Measurements from ENCODE around the gene LRP2BP.
"Not testable (repeated sequence)": the region's sequence is repeated elsewhere in the genome, so short reads cannot be mapped to it uniquely, and the experiment has no call there.

Gene LRP2BP

GRCh38 chr4:185362570-185362969 is 33.2 kb downstream of the LRP2BP start:
- DNase-seq (ENCODE audit: low read depth in 2 of 3, low spot score in 1 of 3), result not testable (repeated sequence)

DNA sequence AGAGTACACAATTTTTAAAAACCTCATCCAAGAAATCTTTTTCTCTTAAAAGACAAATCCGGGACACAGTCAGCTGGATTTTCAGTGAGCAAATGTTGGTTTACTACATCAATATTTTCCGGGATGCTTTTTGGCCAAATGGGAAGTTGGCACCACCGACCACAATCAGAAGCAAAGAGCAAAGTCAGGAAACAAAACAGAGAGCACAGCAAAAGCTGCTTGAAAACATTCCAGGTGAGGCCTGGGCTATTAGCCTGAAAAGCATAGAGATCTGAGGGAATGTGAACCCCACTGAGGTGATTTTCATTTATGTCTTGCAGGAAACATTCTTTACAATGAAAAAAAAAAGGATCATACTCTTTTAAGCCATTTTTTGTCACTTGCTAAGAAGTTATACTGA is 33.9 kb downstream of the LRP2BP start:
- no peak for DNase-seq (ENCODE audit: low read depth in 2 of 3, low spot score in 1 of 3)

GRCh38 chr4:185359767-185360446 is 35.8 kb downstream of the LRP2BP start:
- DNase-seq (ENCODE audit: low read depth in 2 of 3, low spot score in 1 of 3), result no peak

- DNase-seq (ENCODE audit: low read depth in 2 of 3, low spot score in 1 of 3), result no peak
Measured at GRCh38 chr4:185358959-185359358, 36.8 kb downstream of the LRP2BP start.

GRCh38 chr4:185358514-185358913 is 37.2 kb downstream of the LRP2BP start:
- no peak for DNase-seq (ENCODE audit: low read depth in 2 of 3, low spot score in 1 of 3)

DNA sequence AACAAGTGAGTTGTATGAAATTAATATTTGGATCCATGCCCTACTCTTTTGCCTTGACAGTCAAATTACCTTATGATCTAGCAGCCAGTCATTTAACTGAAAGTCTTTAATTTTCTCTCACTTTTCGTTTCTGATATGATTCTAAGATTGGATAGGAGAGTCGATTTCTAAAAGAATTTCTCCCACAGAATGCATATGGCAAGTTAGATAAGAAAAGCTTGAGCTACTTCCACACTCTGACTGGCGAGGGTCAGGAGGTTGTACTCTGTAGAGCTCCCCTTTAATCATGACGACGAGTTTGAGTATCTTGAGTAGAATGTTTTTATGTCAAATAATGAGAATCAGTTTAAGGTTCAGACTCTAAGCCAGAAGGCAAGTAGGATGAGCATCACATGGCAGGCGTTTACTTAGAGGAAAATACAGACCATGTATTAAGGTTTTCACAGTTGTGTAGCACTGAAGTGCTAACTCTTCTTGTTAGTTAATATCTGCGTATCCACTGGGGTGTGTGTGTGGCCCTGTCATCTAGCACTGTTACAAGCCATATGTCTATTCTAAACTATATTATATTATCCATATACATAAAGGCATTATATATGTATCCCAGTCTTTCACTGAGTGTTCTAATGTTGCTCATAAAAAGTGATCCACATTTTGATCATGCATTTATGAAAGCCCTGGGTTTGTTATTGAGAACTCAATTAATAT is 37.8 kb downstream of the LRP2BP start:
- DNase-seq (ENCODE audit: low read depth in 2 of 3, low spot score in 1 of 3), result no peak

- DNase-seq (ENCODE audit: low read depth in 2 of 3, low spot score in 1 of 3), result no peak
Measured at GRCh38 chr4:185357211-185357610, 38.5 kb downstream of the LRP2BP start.

DNA sequence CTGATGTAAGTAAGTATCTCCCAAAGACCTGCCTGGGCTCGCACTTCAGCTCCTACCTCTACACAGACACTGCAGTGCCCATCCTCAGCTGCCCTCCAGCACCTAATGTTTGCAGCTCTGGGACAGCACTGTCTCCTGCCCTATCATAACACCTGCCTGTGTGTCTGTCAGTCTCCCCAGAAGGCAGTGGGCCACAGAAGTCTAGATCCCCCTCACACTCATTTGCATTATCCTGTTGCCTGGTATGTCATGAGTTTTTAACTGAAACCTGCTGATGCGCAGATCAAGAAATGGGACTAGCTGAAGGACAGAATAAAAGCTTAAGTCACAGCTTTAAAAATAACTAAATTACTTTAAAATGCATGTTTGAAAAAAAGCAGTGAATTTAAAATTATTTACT is 43.0 kb downstream of the LRP2BP start:
- no peak for DNase-seq (ENCODE audit: low read depth in 2 of 3, low spot score in 1 of 3)

- DNase-seq (ENCODE audit: low read depth in 2 of 3, low spot score in 1 of 3), result no peak
Measured at GRCh38 chr4:185352202-185352601, 43.5 kb downstream of the LRP2BP start.

- no peak for DNase-seq (ENCODE audit: low read depth in 2 of 3, low spot score in 1 of 3)
Measured at GRCh38 chr4:185351691-185352090, 44.0 kb downstream of the LRP2BP start.

DNA sequence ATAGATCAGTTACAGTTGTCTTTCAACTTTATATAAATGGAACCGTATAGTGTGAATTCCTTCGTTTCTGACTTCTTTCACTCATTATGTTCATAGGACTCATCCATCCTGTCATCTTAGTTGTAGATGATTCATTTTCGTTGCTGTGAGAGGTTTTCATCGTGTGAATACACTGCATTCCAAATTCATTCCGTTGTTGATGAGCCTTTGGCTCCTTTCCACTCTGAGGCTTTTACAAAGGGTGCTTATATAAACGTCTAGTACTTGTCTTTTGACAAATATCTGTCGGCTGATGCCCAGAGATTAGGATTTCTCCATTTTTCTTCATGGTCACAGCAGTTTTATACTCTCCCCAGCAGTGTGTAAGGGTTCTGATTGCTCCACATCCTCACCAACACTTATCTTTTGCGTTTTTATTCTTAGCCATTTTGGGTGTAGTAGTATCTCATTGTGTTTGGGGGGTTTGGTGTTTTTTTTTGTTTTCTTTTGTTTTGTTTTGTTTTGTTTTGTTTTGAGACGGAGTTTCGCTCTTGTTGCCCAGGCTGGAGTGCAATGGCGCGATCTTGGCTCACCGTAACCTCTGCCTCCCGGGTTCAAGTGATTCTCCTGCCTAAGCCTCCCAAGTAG is 48.6 kb downstream of the LRP2BP start:
- DNase-seq (ENCODE audit: low read depth in 2 of 3, low spot score in 1 of 3), result no peak

DNA sequence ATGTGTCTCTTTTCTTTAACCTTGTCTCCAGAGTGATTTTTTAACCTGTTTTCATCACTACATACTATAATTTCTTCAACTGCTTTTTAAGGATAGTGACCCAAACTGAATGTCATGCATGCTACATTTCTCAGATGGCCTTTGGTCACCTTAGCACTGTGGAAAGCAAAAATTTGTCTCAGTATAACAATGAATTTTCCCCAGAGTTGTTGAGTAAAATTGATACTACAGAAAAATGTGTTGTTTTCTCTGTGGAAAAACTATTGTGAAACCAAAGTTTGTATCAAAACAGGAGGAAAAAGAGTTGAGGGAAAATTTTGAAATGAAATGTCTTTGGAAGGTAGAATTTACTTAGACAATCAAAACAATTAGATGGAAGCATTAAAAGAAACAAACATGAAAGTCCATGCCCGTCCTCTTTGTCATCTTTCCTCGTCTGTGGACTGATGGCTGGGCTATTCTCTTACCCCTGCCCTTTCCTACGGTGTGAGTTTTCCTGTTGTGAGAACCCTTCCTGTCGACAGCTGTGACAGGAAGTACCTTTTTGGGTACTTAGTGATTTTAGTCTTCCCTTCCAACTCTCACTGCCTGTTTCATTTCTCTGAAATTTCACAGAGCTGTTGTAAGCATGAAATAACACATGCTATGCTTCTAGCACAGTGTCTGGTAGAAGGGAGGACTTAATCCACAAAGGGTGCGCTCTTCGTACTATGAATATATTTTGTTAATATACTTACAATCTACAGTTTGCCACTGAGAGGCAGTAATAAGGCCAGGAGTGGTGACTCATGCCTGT is 50.8 kb downstream of the LRP2BP start:
- no peak for DNase-seq (ENCODE audit: low read depth in 2 of 3, low spot score in 1 of 3)

GRCh38 chr4:185343726-185344581 is 51.8 kb downstream of the LRP2BP start:
- DNase-seq (ENCODE audit: low read depth in 2 of 3, low spot score in 1 of 3), result no peak

DNA sequence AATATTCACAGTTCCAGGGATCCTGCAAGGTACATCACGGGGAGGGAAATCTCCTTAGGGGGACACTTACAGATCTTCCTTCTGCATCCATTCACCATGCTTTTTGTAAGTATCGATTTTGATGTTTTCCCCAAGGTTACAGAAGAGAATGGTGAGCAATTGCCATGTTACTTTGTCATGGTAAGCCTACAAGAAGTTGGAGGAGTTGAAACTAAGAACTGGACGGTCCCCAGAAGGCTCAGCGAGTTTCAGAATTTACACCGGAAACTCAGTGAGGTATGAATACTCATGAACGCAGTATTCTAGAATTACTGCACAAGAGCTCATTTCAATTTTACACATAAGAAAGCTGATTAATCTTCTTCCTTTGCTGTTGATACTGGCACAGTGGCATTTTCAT is 53.9 kb downstream of the LRP2BP start:
- DNase-seq (ENCODE audit: low read depth in 2 of 3, low spot score in 1 of 3), result no peak

GRCh38 chr4:185341377-185341776 is 54.3 kb downstream of the LRP2BP start:
- DNase-seq (ENCODE audit: low read depth in 2 of 3, low spot score in 1 of 3), result no peak

DNA sequence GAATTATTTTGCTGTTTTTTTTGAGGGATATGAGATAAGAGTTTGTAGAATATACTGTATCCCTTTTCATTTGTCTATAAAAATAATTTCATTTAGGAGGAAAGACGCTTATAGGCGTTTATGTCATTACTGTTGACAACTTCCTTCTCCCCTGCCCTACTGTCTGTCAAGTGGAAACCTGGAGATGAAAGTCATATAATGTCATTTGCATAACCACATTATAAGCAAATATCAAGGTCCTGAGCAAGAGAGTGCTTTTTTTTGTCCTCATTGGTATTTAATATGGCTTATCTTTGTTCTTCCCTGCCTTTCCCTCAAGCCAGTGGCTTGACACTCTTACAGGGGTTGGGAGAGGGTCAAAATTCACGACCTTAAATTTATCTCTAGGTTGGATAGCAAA is 55.8 kb downstream of the LRP2BP start:
- DNase-seq (ENCODE audit: low read depth in 2 of 3, low spot score in 1 of 3), result no peak

DNA sequence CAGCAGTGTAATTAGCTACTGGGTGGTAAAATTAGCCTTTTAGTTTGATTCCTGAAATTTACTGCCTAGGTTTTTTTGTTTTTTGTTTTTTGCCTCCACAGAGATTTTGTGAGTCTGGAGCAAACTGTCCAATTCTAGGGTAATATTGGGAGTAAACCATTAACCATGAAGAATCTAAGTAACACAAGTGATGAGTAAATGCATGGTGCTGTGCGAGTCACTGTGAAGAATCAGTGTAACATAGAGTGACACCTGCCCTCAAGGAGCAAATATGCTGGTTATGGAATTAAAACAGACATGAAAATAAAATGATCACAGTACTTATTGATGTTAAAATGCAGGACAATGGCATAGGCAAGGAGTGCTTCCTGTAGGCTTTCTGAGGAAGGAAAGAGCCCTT is 60.1 kb downstream of the LRP2BP start:
- DNase-seq (ENCODE audit: low read depth in 2 of 3, low spot score in 1 of 3), result no peak

DNA sequence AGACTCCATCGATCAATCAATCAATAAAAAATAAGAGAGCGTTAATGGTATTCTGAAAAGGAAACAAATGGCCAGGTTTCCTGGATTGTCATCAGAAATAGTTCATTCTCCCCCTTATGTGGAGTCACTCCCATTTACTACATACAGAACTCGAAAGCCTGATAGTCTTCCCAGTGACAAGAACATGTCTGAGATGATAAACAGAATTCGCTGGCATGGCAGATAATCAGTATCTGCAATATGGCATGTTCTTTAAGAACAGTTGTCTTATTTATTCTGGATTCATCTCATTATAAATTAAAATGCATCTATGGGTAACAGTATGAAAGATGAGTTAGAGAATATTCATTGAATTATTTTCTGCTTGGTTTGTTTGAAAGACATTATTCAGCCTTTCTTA is 61.4 kb downstream of the LRP2BP start:
- DNase-seq (ENCODE audit: low read depth in 2 of 3, low spot score in 1 of 3), result no peak

- DNase-seq (ENCODE audit: low read depth in 2 of 3, low spot score in 1 of 3), result no peak
Measured at GRCh38 chr4:185332575-185333464, 62.9 kb downstream of the LRP2BP start.

Measured in stimulated activated CD4-positive, alpha-beta T cell treated with anti-CD3 and anti-CD28 coated beads, Interleukin-12 subunit alpha, Interleukin-12 subunit beta, amount 100 ng/mL, for 48 hours (primary cell).